AG04449 (cell line): ENCODE data around the gene LRRC23.
"Not testable (repeated sequence)": the region's sequence is repeated elsewhere in the genome, so short reads cannot be mapped to it uniquely, and the experiment has no call there.

Experiments
- CTCF ChIA-PET: fragments of 350-600 bp; formaldehyde crosslinking; extraction: SDS; loops from one replicate; lab custom pipeline; 2021; ENCODE audit warnings: antibody characterized with exemption; lab: Yijun Ruan, JAX
- POLR2A ChIA-PET: fragments of 400-600, 350-600 bp; formaldehyde crosslinking; extraction: SDS; loops from one replicate; lab custom pipeline; 2020; ENCODE audit warnings: antibody characterized with exemption, inconsistent platforms; lab: Yijun Ruan, JAX
- DNase-seq: peaks from one replicate; pipeline ENCODE4 v3.0.0-alpha.2; 2010; ENCODE audit warnings: low read depth, low spot score
- H3K4me3 ChIP-seq: 2 replicates; pipeline ENCODE4 v1.5.1; 2011; ENCODE audit warnings: low read depth, mild to moderate bottlenecking, control low read depth, low read length
- TF ChIP-seq, protein P1 (sequence below): IDR thresholded peaks from one replicate; pipeline ENCODE4 v1.5.1; 2011; ENCODE audit warnings: mild to moderate bottlenecking, moderate library complexity, low read length, control low read depth, inconsistent platforms; ENCODE audit not compliant: insufficient read depth; ENCODE audit errors: missing control alignments

LRRC23 gene

DNA sequence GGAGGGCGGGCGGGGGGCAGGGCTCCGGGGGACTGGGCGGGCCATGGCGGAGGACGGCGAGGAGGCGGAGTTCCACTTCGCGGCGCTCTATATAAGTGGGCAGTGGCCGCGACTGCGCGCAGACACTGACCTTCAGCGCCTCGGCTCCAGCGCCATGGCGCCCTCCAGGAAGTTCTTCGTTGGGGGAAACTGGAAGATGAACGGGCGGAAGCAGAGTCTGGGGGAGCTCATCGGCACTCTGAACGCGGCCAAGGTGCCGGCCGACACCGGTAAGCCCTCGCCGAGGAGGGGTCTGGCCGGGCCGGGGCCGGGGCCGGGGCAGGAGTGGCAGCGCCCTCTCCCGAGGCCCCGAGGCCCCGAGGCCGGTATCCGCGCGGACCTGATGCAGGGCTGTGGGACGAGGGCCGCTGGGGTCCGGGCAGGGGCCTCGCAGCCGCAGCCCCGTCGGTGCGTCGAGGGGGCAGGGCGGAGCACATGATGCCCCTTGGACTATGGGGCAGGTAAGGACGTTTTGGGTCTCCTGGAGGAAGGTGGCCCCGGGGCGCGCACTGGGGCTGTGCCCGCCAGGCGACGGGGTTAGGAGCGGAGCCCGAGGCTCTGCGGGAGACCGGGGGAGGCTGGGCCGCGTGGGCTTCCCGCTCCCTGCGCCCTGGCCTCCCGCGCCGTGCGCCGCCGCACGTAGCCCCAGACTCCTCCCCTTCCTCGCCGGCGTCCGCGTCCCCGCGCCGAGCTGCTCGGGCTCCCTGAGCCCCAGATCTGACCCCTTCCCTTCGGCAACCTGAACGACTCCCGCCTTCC, 37.0 kb upstream of the LRRC23 start, which contains the start of gene TPI1:
Gene TPI1 (plus strand): TSS at position 119 of the 798 bp plus-strand sequence. CDS start 36 bp downstream, at position 155.
- ChIA-PET CTCF (interaction anchor here (0.8 to 6.5 kb wide), 16 partner anchors 7 to 373 kb away, joined by 3 to 88 read pairs (median 6); partner anchors contain the start of genes C12orf57, C1RL, CDCA3 and MLF2), POLR2A (interaction anchor here (0.7 to 10.2 kb wide), 21 partner anchors 9 to 178 kb away, joined by 3 to 164 read pairs (median 5); partner anchors contain the start of genes C12orf57, CDCA3, GNB3 and MLF2)
- DNase-seq, result no peak
- H3K4me3 ChIP-seq, result peak within 1 kb of the TSS; percentile 96
- TF ChIP-seq, protein P1, sequence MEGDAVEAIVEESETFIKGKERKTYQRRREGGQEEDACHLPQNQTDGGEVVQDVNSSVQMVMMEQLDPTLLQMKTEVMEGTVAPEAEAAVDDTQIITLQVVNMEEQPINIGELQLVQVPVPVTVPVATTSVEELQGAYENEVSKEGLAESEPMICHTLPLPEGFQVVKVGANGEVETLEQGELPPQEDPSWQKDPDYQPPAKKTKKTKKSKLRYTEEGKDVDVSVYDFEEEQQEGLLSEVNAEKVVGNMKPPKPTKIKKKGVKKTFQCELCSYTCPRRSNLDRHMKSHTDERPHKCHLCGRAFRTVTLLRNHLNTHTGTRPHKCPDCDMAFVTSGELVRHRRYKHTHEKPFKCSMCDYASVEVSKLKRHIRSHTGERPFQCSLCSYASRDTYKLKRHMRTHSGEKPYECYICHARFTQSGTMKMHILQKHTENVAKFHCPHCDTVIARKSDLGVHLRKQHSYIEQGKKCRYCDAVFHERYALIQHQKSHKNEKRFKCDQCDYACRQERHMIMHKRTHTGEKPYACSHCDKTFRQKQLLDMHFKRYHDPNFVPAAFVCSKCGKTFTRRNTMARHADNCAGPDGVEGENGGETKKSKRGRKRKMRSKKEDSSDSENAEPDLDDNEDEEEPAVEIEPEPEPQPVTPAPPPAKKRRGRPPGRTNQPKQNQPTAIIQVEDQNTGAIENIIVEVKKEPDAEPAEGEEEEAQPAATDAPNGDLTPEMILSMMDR, result no peak

DNA sequence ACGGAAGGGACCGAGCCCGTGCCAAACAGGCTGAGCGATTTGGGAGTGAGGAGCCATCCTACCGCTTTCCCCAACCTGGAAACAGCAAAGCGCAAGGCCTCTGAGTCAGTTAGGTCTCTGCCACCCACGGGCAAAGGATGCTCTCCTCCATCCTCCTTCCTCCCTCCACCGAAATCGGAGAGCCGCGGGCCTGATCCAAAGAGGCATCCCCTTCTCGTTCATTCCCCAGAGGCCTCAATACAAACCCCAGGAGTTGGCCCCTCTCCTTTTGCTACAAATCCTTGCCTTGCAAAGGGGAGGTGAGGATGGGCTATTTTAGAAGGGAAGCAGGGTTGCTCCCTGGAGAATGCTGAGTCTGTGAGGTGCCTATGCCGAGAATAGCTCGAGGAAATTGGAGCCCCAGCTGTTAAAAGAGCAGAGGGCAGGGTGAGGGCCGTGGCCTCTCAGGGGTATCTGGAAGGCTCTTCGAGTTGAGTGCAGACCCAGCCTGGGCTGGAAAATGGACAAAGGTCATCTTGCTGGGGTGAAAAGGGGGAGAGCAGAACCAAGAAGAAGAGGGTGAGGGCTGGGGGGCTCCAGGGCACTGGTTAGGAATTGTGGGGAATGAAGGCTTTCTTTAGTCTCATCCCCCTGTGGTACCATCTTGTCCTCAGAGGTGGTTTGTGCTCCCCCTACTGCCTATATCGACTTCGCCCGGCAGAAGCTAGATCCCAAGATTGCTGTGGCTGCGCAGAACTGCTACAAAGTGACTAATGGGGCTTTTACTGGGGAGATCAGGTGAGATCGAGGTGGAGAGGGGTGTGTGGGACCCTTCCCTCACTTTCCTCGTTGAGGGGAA, 36.2 kb upstream of the LRRC23 start:
- ChIA-PET POLR2A (interaction anchor here (0.9 to 10.2 kb wide), 15 partner anchors 8 to 116 kb away, joined by 3 to 164 read pairs (median 7); partner anchors contain the start of genes C12orf57, CDCA3, GNB3 and MLF2), CTCF (interaction anchor here (1.0 to 6.5 kb wide), 21 partner anchors 8 to 374 kb away, joined by 3 to 88 read pairs (median 7); partner anchors contain the start of genes C1RL, CDCA3, MLF2 and PTMS)
- H3K4me3 ChIP-seq, result peak overlapping the region; percentile 96
- TF ChIP-seq, protein P1, result peak; percentile 23
- no peak for DNase-seq

DNA sequence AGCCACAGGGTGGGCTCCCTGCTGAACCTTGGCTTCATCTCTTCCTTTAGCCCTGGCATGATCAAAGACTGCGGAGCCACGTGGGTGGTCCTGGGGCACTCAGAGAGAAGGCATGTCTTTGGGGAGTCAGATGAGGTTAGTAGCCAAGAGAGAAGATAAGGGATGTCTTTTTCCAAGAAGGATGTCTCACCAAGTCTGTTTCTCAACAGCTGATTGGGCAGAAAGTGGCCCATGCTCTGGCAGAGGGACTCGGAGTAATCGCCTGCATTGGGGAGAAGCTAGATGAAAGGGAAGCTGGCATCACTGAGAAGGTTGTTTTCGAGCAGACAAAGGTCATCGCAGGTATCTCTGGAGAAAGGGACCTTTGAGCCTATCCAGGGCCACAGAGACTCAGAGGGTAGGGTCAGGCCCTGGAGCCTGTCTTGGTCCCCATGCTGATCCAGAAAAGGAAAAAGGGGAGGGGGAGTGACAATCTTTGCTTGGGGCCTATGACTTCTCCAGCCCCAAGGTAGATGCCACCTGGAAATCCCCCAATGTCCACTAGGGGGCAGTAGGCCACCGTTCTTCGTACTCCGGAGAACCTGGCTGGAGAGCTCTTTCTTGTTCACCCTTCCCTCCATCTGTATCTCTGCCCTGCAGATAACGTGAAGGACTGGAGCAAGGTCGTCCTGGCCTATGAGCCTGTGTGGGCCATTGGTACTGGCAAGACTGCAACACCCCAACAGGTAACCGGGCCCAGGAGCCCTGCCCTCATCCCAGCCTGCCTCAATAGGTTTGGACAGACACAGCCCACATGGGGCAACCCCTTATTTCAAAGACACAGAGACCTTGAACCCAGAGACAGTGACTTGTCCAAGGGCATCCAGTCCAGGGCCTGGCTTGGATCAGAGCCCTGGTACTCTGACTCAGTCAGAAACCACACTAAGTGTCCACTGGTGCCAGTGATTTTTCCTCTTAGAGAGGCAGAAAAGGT, 35.3 kb upstream of the LRRC23 start:
- no peak for DNase-seq
- CTCF ChIA-PET, result interaction anchor here (0.6 to 6.5 kb wide), 44 partner anchors 9 to 375 kb away, joined by 3 to 88 read pairs (median 4); partner anchors contain the start of genes C12orf57, C1RL, CDCA3 and MLF2

DNA sequence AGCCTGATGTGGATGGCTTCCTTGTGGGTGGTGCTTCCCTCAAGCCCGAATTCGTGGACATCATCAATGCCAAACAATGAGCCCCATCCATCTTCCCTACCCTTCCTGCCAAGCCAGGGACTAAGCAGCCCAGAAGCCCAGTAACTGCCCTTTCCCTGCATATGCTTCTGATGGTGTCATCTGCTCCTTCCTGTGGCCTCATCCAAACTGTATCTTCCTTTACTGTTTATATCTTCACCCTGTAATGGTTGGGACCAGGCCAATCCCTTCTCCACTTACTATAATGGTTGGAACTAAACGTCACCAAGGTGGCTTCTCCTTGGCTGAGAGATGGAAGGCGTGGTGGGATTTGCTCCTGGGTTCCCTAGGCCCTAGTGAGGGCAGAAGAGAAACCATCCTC, 34.3 kb upstream of the LRRC23 start:
- H3K4me3 ChIP-seq, DNase-seq: not testable (repeated sequence)
- POLR2A ChIA-PET, result interaction anchor here (1.6 to 10.2 kb wide), 2 partner anchors 11 to 19 kb away, joined by 4 to 164 read pairs; partner anchors contain the start of genes CDCA3 and USP5
- CTCF ChIA-PET, result interaction anchor here (0.8 to 6.5 kb wide), 22 partner anchors 10 to 243 kb away, joined by 3 to 88 read pairs (median 8); partner anchors contain the start of genes C12orf57, CDCA3, ENO2 and LPCAT3

More for the DNA sequence above, 35.3 kb upstream of the LRRC23 start:
- peak overlapping the region; percentile 96 for H3K4me3 ChIP-seq
- POLR2A ChIA-PET, result interaction anchor here (0.6 to 10.2 kb wide), 10 partner anchors 10 to 117 kb away, joined by 3 to 164 read pairs (median 8); partner anchors contain the start of genes C12orf57, CDCA3, MLF2 and PTMS
- TF ChIP-seq, protein P1, result peak; percentile 77

DNA sequence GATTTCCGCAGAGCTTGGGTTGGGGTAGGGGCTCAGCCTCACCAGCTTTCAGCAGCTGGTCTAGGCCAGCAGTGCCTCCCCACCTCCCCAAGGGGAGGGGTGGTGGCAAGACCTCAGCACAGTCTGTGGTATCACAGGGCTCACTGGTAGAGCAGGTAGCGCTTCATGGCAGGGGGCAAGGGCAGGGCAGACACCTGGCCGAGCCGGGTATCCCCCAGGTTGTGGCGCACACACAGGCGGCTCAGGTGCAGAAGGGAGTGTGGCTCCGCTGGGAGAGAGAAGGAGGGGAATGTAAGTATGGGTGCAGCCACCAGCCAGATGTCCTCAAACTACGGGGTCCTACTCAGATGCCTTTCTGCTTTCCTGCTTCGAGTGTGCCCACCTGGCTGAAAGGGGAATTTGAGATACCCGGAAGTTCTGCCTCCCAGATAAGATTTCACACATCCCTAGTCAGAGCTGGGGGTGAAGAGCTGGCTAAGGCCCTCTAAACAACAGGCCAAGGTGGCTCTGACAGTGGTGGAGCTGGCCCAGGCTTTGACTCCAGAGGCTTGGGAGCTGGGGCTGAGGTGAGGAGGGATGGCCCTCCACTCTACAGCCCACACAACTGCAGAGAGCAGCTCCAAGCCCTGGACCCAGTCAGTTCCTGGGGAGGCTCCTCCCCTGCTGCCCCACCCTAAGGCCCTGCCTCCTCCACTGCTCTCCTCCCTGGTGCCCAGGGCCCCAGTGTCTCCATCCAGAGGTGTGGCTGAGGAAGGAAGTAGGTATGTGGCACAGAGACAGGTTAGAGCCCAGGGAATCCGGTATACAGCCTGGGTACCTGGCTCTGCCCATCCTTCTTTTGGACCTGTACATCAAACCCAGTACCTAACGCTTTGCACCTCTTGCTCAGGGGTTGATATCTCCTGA, 33.3 kb upstream of the LRRC23 start:
- POLR2A ChIA-PET, result interaction anchor here (1.0 to 10.2 kb wide), 5 partner anchors 10 to 44 kb away, joined by 3 to 164 read pairs (median 4); partner anchors contain the start of genes CDCA3 and USP5
- CTCF ChIA-PET, result interaction anchor here (0.6 to 6.3 kb wide), 30 partner anchors 11 to 147 kb away, joined by 3 to 88 read pairs (median 8); partner anchors contain the start of genes C12orf57, CDCA3, ENO2 and GNB3

More for the DNA sequence above, 33.3 kb upstream of the LRRC23 start:
- H3K4me3 ChIP-seq, result peak overlapping the region; percentile 78
- TF ChIP-seq, protein P1, result no peak
- no peak for DNase-seq
